HG02884 (cell line): ENCODE results near the gene ELF5.

ENCODE experiments used
- ATAC-seq: cut with Tn5 transposase; IDR thresholded peaks from one replicate; pipeline ENCODE4 v1.9.1; 2021; ENCODE audit warnings: mild to moderate bottlenecking, moderate library complexity; ENCODE audit not compliant: unreplicated experiment

ELF5 gene

GRCh38 chr11:34458525-34458924 lies 55.1 kb downstream of the ELF5 start:
- no peak for ATAC-seq

GRCh38 chr11:34457607-34458006 lies 56.0 kb downstream of the ELF5 start:
- no peak for ATAC-seq

GRCh38 chr11:34454308-34455032 lies 59.1 kb downstream of the ELF5 start:
- no peak for ATAC-seq

GRCh38 chr11:34451053-34451452 lies 62.5 kb downstream of the ELF5 start:
- no peak for ATAC-seq

- no peak for ATAC-seq
Measured at GRCh38 chr11:34449013-34449412, 64.6 kb downstream of the ELF5 start.

- no peak for ATAC-seq
Measured at GRCh38 chr11:34448223-34448994, 65.2 kb downstream of the ELF5 start.

- no peak for ATAC-seq
Measured at GRCh38 chr11:34447044-34447443, 66.5 kb downstream of the ELF5 start.

GRCh38 chr11:34446386-34446785 lies 67.2 kb downstream of the ELF5 start:
- no peak for ATAC-seq

- no peak for ATAC-seq
Measured at GRCh38 chr11:34445956-34446355, 67.6 kb downstream of the ELF5 start.

GRCh38 chr11:34444428-34444827 lies 69.2 kb downstream of the ELF5 start:
- ATAC-seq, result no peak

GRCh38 chr11:34443136-34443535 lies 70.5 kb downstream of the ELF5 start:
- ATAC-seq, result no peak

GRCh38 chr11:34441814-34442213 lies 71.8 kb downstream of the ELF5 start:
- no peak for ATAC-seq

- no peak for ATAC-seq
Measured at GRCh38 chr11:34439610-34440198, 73.9 kb downstream of the ELF5 start.

GRCh38 chr11:34438529-34439507 lies 74.8 kb downstream of the ELF5 start, which contains the start of gene CAT:
Gene CAT, plus strand, starts transcription at chr11:34438934. Its CDS starts 80 bp downstream, at chr11:34439014.
- ATAC-seq, result peak; percentile 97

- ATAC-seq, result no peak
Measured at GRCh38 chr11:34437224-34438125, 76.1 kb downstream of the ELF5 start.

- ATAC-seq, result no peak
Measured at GRCh38 chr11:34433899-34434298, 79.7 kb downstream of the ELF5 start.

- ATAC-seq, result no peak
Measured at GRCh38 chr11:34432822-34433221, 80.8 kb downstream of the ELF5 start.

- no peak for ATAC-seq
Measured at GRCh38 chr11:34431979-34432378, 81.6 kb downstream of the ELF5 start.
